HG03354 (cell line): Measurements from ENCODE around the gene SPTBN4.
A peak's percentile ranks its signal among the peaks of the same experiment; 100 is the strongest.
"Not testable (repeated sequence)": the region's sequence is repeated elsewhere in the genome, so short reads cannot be mapped to it uniquely, and the experiment has no call there.

Source experiments
- ATAC-seq: cut with Tn5 transposase; IDR thresholded peaks from one replicate; pipeline ENCODE4 v1.9.1; 2021; ENCODE audit warnings: mild to moderate bottlenecking; ENCODE audit not compliant: unreplicated experiment, poor library complexity, severe bottlenecking

SPTBN4 gene

GRCh38 chr19:40466985-40467734 lies at the start of gene SPTBN4:
SPTBN4 (plus strand) TSS chr19:40467001; CDS start chr19:40472622, 5,621 bp downstream.
- no peak for ATAC-seq

- no peak for ATAC-seq
Measured at GRCh38 chr19:40417643-40417981, 49.2 kb upstream of the SPTBN4 start.

GRCh38 chr19:40418040-40418439 lies 48.8 kb upstream of the SPTBN4 start:
- no peak for ATAC-seq

GRCh38 chr19:40419066-40419612 lies 47.7 kb upstream of the SPTBN4 start:
- ATAC-seq, result no peak

- ATAC-seq, result no peak
Measured at GRCh38 chr19:40419780-40420179, 47.0 kb upstream of the SPTBN4 start.

GRCh38 chr19:40420451-40420765 lies 46.4 kb upstream of the SPTBN4 start:
- no peak for ATAC-seq

- peak; percentile 46 for ATAC-seq
Measured at GRCh38 chr19:40420766-40421765, 45.7 kb upstream of the SPTBN4 start.

- ATAC-seq, result no peak
Measured at GRCh38 chr19:40421993-40422747, 44.6 kb upstream of the SPTBN4 start.

- ATAC-seq, result no peak
Measured at GRCh38 chr19:40422748-40423566, 43.8 kb upstream of the SPTBN4 start.

- ATAC-seq, result no peak
Measured at GRCh38 chr19:40423938-40424337, 42.9 kb upstream of the SPTBN4 start.

GRCh38 chr19:40424637-40425449 lies 42.0 kb upstream of the SPTBN4 start:
- no peak for ATAC-seq

GRCh38 chr19:40425450-40426287 lies 41.1 kb upstream of the SPTBN4 start, which contains the start of gene SERTAD1:
SERTAD1 (minus strand) TSS chr19:40425992; CDS start chr19:40423546, 2,446 bp downstream.
- ATAC-seq, result peak; percentile 84

GRCh38 chr19:40428197-40428596 lies 38.6 kb upstream of the SPTBN4 start:
- ATAC-seq, result not testable (repeated sequence)

GRCh38 chr19:40430242-40430641 lies 36.6 kb upstream of the SPTBN4 start:
- not testable (repeated sequence) for ATAC-seq

- no peak for ATAC-seq
Measured at GRCh38 chr19:40431698-40432097, 35.1 kb upstream of the SPTBN4 start.

- not testable (repeated sequence) for ATAC-seq
Measured at GRCh38 chr19:40432760-40433159, 34.0 kb upstream of the SPTBN4 start.
